IgD-negative memory B cell (primary cell): ENCODE data around the gene SPTLC3. TPM values are rescaled to one million over a fixed set of nuclear protein-coding genes. Genes with fewer than 3 reads are reported as not detected.

Experiments
- H3K27ac Mint-ChIP-seq, 3 donors: one replicate each; pipeline ENCODE4 v1.8.0; 2020 to 2022; ENCODE audit warnings: mild to moderate bottlenecking in 3 of 3, mixed read lengths in 3 of 3, moderate library complexity in 1 of 3
- H3K27me3 Mint-ChIP-seq: one replicate; pipeline ENCODE4 v1.8.0; 2021; ENCODE audit warnings: mixed read lengths
- H3K36me3 Mint-ChIP-seq: one replicate; pipeline ENCODE4 v1.8.0; 2020; ENCODE audit warnings: mild to moderate bottlenecking, mixed read lengths
- H3K4me1 Mint-ChIP-seq, 3 donors: one replicate each; pipeline ENCODE4 v1.8.0; 2020 to 2022; ENCODE audit warnings: mixed read lengths in 3 of 3, mild to moderate bottlenecking in 1 of 3
- H3K4me3 Mint-ChIP-seq, 4 donors: one replicate each; pipeline ENCODE4 v1.8.0; 2020 to 2022; ENCODE audit warnings: mild to moderate bottlenecking in 4 of 4, mixed read lengths in 4 of 4, moderate library complexity in 3 of 4
- H3K9me3 Mint-ChIP-seq, 3 donors: one replicate each; pipeline ENCODE4 v1.8.0; 2020 to 2021; ENCODE audit warnings: mixed read lengths in 3 of 3, mild to moderate bottlenecking in 1 of 3
- polyA plus RNA-seq: library from polyadenylated mRNA; unstranded; fragments of 300-500 nt; fragmentation: Illumina TruSeq; gene quantifications from one replicate; pipeline ENCODE4 v1.2.3, GENCODE V29; 2021

SPTLC3 gene
- polyA plus RNA-seq, 1 donor from 2014 or later = not detected

DNA sequence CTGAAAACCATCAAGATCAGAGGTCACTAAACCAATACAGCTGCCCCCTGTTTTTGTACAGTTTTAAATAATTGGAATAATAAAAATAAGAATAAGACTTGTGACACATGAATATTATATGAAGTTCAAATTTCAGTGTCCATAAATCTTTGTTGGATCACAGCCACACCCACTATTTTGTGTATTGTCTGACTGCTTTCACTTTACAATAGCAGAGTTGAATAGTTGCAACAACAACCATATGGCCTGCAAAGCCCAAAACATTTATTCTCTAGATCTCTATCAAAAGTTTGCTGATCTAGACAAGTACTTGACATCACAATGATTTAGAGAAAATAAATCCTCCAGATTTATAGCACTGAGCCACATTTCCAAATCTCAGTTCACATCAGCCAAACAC, 73.6 kb downstream of the SPTLC3 start:
- Mint-ChIP-seq H3K4me1 (no peaks in the 10 kb centered on the region), H3K9me3 (peaks cover 0 to 2% (median 0%) of the 10 kb centered on the region in 3 donors), H3K27ac (no peak overlapping the region), H3K27me3 (no peaks in the 10 kb centered on the region), H3K4me3 (no peak overlapping the region), H3K36me3 (no peaks in the 10 kb centered on the region)

DNA sequence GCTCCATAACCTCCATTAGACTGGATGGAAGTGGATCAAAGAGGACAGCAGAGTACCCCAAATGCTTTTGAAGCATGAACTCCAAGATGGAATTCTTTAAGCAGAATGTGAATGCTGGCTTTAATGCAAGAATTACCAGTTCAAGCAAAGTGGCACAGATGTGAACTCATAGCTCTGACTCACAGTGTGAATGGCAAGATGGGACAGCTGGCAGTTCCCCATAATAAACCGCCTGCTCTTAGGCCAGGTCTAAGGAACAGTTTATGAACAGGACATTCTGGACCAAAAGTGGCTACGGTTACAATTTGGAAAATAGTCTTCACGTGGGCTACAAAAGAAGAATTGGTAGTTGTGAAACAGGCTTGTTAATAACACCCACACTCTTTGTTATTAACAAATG, 76.5 kb downstream of the SPTLC3 start:
- Mint-ChIP-seq H3K36me3 (no peaks in the 10 kb centered on the region), H3K9me3 (peaks cover 0 to 2% (median 0%) of the 10 kb centered on the region in 3 donors), H3K27ac (no peak overlapping the region), H3K27me3 (no peaks in the 10 kb centered on the region), H3K4me1 (no peaks in the 10 kb centered on the region), H3K4me3 (no peak overlapping the region)

DNA sequence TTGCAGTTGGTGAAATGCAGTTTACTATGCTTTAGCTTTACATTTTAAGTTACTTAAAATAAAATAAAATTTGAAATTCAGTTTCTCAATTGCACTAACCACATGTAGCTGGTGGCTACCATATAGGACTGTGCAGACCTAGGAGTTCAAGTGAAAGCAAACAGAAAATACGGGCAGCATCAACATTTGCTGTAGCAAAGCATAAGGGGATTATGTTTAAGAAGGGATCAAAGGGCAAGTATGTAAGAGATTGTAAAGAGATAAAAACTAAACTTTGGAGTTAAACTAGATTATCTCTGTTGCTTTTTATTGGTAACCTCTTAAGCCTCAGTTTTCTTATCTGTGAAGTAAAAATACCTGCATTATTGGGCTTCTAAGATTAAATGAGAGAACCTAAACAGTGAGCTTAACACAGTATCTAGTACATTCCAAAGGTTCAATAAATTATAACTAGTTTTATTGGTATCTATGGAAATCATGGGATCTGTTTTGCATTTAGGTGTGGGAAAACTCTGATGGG, 81.2 kb downstream of the SPTLC3 start:
- Mint-ChIP-seq H3K27ac (no peak overlapping the region), H3K36me3 (no peaks in the 10 kb centered on the region), H3K27me3 (peaks cover 2% of the 10 kb centered on the region), H3K9me3 (peaks cover 0 to 2% (median 0%) of the 10 kb centered on the region in 3 donors), H3K4me1 (no peaks in the 10 kb centered on the region), H3K4me3 (no peak overlapping the region)

DNA sequence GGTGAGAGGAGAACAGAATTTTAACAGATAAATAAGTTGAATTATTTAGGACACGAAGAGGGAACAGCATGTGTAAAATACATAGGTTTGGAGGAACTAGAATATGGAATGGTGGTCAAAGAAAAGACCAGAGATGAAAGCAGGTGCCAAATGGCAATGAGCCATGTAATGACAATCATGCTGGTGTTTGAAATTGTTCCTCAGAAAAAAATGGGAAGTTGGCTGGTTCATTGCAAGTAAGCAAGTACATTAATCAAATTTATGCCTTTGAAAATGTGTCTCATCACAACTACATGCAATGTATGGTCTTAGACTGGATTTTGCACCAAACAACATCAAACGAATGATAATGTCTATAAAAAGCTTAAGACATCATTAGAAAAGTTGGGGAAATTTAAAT, 83.3 kb downstream of the SPTLC3 start:
- no peaks in the 10 kb centered on the region for H3K9me3 Mint-ChIP-seq
- H3K27me3 Mint-ChIP-seq = peaks cover 2% of the 10 kb centered on the region
- H3K4me1 Mint-ChIP-seq = no peaks in the 10 kb centered on the region
- no peak overlapping the region for H3K27ac Mint-ChIP-seq
- H3K4me3 Mint-ChIP-seq = no peak overlapping the region
- no peaks in the 10 kb centered on the region for H3K36me3 Mint-ChIP-seq

DNA sequence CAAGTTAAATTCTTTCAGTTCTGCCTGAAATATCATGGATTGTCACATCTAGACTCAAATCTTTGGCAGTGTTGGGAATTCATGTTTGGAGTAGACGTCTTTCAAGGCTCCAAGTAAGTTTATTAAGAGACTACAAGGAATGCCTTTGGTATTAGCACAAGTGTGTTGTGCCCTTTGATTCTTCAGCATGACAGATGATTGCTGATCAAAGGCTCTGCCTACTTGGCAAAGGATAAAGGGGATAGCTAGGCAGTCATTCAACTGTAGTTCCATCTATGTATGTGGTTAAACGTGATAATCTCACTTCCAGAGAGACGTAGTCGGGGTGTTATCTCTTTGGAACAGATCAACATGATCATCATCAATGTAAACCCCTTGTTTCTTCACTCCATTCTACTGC, 86.2 kb downstream of the SPTLC3 start:
- H3K36me3 Mint-ChIP-seq = no peaks in the 10 kb centered on the region
- H3K4me1 Mint-ChIP-seq = no peaks in the 10 kb centered on the region
- H3K27ac Mint-ChIP-seq = no peak overlapping the region
- H3K27me3 Mint-ChIP-seq = peaks cover 2% of the 10 kb centered on the region
- no peak overlapping the region for H3K4me3 Mint-ChIP-seq
- peaks cover 0 to 2% (median 0%) of the 10 kb centered on the region in 3 donors for H3K9me3 Mint-ChIP-seq

DNA sequence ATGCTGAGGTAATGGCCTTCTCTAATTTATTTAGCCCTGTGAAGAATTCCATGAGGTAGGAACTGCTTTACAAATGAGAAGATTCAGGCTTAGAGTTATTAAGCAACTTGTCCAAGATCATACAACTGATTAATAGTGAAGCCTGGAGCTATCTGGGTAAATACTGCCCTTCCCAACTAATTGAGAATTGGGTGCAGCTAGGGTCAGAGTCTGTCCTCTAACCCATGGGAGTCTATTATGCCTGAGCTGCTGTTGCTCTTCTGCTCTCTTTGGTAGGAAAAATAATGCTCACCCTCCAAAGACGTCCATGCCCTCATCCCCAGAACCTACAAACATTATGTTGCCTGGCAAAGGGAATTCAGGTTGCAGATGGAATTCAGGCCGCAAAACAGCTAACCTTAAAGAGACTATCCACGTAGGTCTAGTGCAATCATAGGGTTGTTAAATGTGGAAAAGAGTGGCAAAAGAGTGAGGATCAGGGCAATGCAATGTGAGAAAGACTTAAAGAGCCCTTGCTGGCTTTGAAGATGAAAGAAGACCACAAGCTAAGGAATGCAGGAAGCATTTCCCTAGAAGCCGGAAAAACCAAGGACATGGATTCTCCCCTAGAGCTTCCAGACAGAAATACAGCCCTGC, 90.1 kb downstream of the SPTLC3 start:
- Mint-ChIP-seq H3K36me3 (no peaks in the 10 kb centered on the region), H3K27ac (no peak overlapping the region), H3K9me3 (peaks cover 0 to 2% (median 0%) of the 10 kb centered on the region in 3 donors), H3K27me3 (peaks cover 2% of the 10 kb centered on the region), H3K4me3 (peak overlapping the region in 1 of 4 donors; percentile 25), H3K4me1 (no peaks in the 10 kb centered on the region)

DNA sequence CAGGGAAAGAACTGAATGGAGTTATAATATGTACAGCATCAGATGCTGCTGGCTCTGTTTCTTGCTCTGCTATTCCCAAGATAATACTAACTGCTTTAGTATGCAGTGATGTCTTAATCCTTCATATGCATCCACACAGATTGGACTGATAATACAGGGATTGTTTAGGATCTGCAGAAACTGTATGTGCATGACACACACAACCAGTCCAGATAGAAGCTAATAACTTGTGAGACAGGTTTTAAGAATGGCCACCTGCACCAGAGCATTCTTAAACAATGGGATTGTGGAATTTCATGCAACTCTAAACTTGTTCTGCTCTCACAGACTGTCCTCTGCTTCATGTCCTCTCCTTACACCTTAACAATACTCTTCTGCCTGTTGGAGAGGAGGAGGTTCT, 90.9 kb downstream of the SPTLC3 start:
- Mint-ChIP-seq H3K9me3 (peaks cover 0 to 2% (median 0%) of the 10 kb centered on the region in 3 donors), H3K4me3 (no peak overlapping the region), H3K36me3 (no peaks in the 10 kb centered on the region), H3K27me3 (no peaks in the 10 kb centered on the region), H3K4me1 (no peaks in the 10 kb centered on the region), H3K27ac (no peak overlapping the region)

DNA sequence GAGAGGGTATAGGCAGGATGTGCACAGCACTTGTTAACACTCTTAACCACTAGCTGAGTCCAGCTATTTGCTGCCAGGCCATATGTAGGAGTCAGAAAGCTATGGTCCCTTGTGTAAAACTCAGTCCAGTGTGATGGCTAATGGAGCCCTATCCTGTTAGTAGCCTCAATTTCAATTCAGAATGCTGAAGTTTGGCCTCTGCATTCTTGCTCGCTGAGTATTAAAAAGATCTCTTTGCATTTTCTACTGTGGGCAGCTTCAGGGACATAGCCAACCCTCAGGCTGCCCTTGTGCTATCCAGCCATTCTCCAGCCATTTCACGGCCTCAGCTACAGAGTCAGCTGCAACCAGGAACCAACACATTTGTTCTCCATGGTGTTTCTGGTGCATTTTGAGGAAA, 92.5 kb downstream of the SPTLC3 start:
- H3K4me1 Mint-ChIP-seq = no peaks in the 10 kb centered on the region
- H3K4me3 Mint-ChIP-seq = no peak overlapping the region
- H3K27me3 Mint-ChIP-seq = no peaks in the 10 kb centered on the region
- peaks cover 0 to 2% (median 0%) of the 10 kb centered on the region in 3 donors for H3K9me3 Mint-ChIP-seq
- H3K27ac Mint-ChIP-seq = no peak overlapping the region
- H3K36me3 Mint-ChIP-seq = no peaks in the 10 kb centered on the region

DNA sequence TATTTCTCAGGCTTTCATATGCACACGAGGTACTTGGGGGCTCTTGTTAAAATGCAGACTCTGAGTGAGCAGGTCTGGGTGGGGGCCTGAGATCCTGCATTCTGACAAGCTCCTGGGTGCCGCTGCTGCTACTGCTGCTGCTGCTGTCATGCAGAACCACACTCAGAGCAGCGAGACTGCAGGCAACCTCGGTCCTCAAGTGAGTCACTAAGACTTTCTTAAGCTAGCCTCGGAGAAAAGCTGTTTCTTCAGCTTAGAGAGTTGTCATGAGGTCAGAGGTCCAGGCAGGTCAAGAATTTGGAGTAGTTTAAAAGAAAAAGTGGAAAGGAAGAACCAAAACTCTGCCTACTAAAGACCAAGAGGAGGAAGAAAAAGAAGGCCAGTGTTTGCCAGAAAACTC, 92.9 kb downstream of the SPTLC3 start:
- H3K4me1 Mint-ChIP-seq = no peaks in the 10 kb centered on the region
- H3K4me3 Mint-ChIP-seq = no peak overlapping the region
- H3K27ac Mint-ChIP-seq = no peak overlapping the region
- peaks cover 0 to 2% (median 0%) of the 10 kb centered on the region in 3 donors for H3K9me3 Mint-ChIP-seq
- H3K36me3 Mint-ChIP-seq = no peaks in the 10 kb centered on the region
- no peaks in the 10 kb centered on the region for H3K27me3 Mint-ChIP-seq

DNA sequence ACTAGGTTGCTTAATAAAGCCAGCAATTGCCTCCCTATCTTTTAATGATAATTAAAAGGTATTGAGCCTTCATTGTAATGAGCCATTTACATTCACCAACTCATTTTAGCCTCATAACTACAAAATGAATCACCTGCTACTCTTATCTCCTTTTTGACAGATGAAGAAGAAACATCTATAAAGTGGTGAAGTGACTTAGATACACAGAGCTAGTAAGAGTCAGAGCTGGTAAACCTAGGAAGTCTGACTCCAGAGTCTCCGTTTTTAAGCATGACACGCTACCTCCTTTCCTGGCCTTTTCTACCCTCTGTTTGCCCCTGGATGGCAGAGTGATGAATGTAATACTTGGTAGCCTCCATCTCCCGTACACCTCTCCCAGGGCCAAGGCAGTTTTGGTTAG, 93.5 kb downstream of the SPTLC3 start:
- Mint-ChIP-seq H3K27me3 (peaks cover 2% of the 10 kb centered on the region), H3K27ac (no peak overlapping the region), H3K36me3 (no peaks in the 10 kb centered on the region), H3K9me3 (peaks cover 0 to 2% (median 0%) of the 10 kb centered on the region in 3 donors), H3K4me1 (no peaks in the 10 kb centered on the region), H3K4me3 (no peak overlapping the region)

DNA sequence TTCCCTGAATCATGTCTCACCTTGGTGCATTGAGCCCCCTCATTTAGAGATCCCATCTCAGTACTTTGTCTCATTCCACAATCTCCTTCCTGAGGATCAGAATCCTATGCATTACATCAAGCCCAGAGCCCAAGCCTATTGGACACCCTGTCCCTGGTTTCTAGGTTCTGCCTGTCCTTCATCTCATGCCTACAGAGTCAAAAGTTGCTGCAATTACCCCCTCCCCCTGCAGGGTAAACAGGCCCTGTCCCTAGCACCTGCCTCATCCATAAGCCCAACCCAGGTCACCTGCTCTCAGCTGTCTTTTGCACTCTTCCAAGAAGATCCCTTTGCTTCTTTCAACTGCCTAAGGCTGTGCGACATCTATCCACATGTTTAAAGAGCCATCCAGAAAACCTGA, 93.9 kb downstream of the SPTLC3 start:
- H3K27ac Mint-ChIP-seq = no peak overlapping the region
- H3K36me3 Mint-ChIP-seq = no peaks in the 10 kb centered on the region
- peaks cover 0 to 2% (median 0%) of the 10 kb centered on the region in 3 donors for H3K9me3 Mint-ChIP-seq
- H3K4me1 Mint-ChIP-seq = no peaks in the 10 kb centered on the region
- peaks cover 2% of the 10 kb centered on the region for H3K27me3 Mint-ChIP-seq
- no peak overlapping the region for H3K4me3 Mint-ChIP-seq

DNA sequence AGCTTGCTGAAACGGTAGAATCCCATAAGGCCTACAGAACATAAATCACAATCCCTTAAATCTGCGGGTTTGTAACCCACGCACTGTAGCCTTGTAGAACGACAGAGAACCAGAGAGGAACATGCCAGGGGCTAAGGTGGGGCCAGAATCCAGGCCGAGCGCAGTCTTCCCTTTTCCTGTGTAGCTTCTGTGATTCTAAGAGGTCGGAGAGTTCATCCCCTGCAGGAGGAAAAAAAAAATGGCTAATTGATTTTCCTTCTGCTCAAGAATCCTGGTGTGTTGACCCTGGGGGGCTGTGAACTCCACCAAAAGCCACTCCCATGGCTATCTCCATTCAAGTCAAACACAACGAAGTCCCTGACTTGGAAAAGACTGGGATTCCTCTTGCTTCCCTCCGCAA, 96.3 kb downstream of the SPTLC3 start:
- H3K9me3 Mint-ChIP-seq = no peaks in the 10 kb centered on the region
- H3K4me3 Mint-ChIP-seq = no peak overlapping the region
- no peaks in the 10 kb centered on the region for H3K4me1 Mint-ChIP-seq
- H3K27ac Mint-ChIP-seq = no peak overlapping the region
- no peaks in the 10 kb centered on the region for H3K36me3 Mint-ChIP-seq
- peaks cover 2% of the 10 kb centered on the region for H3K27me3 Mint-ChIP-seq

DNA sequence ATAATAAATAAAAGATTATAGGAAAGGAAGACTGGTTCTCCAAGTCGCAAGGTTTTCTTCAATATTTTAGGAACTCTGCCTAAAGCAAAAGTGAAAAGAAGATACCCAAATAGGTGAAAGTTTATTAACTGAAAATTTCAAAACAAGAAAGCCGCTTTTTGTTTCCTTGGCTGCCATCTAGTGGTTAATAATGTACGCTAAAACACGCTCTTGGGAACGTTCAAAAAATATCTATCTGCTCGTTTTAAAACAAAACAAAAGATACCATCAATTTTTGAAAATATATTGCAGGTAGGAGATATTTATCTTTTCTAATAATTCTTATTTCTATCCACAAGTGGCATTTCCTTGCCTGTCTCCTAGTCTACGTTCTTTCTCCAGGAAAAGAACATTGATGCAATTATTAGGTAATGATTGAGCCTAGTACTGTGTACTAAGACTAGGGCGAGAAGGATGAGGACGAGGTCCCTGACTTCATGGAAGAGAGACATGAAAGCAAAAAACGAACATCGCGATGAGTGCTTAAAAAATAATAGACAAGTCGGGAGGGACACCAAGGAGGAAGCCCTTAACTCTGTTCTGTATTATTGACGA, 97.2 kb downstream of the SPTLC3 start:
- no peak overlapping the region for H3K27ac Mint-ChIP-seq
- H3K4me1 Mint-ChIP-seq = no peaks in the 10 kb centered on the region
- H3K9me3 Mint-ChIP-seq = no peaks in the 10 kb centered on the region
- H3K4me3 Mint-ChIP-seq = no peak overlapping the region
- H3K27me3 Mint-ChIP-seq = peaks cover 2% of the 10 kb centered on the region
- H3K36me3 Mint-ChIP-seq = no peaks in the 10 kb centered on the region

DNA sequence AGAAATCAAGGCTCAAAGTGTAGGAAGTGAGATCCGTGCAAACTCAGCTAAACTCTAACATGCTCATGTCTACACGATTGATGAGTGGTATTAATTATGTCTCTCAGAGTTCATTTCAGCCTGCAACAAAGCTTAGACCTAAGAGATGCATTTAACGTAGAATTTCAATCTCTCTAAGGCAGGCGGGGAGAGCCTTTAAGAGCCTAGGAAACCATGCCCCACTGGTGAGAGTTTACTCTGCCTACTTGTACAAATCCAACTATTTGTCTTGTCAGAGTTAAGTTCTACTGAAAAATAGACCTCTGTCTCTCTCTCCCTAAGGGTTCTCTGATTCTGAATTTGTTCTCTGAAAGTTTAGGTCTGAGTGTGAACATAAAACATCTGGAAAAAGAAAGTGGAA, 100.9 kb downstream of the SPTLC3 start:
- H3K9me3 Mint-ChIP-seq = no peaks in the 10 kb centered on the region
- no peaks in the 10 kb centered on the region for H3K36me3 Mint-ChIP-seq
- H3K4me3 Mint-ChIP-seq = no peak overlapping the region
- H3K27me3 Mint-ChIP-seq = peaks cover 2% of the 10 kb centered on the region
- no peak overlapping the region for H3K27ac Mint-ChIP-seq
- H3K4me1 Mint-ChIP-seq = no peaks in the 10 kb centered on the region

DNA sequence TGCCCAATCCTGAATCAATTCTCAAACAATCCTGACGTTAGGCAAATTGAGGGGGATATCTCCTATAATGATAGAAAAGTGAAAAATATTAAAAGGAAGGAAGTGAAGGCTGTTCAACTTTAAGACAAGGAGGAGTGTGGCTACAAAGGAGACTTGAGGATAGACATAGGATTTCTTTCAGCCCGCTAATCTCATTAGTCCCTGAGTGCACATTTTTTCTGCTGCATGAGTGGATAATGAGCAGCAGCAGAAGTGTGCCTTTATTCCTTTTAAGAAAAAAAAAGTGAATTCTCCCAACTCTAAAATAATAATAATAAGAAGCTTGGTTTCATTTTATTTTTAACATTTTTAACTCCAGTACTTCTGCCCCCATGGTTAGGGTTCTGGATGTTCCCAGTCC, 102.0 kb downstream of the SPTLC3 start:
- no peaks in the 10 kb centered on the region for H3K4me1 Mint-ChIP-seq
- no peaks in the 10 kb centered on the region for H3K36me3 Mint-ChIP-seq
- peaks cover 2% of the 10 kb centered on the region for H3K27me3 Mint-ChIP-seq
- no peak overlapping the region for H3K27ac Mint-ChIP-seq
- H3K9me3 Mint-ChIP-seq = no peaks in the 10 kb centered on the region
- no peak overlapping the region for H3K4me3 Mint-ChIP-seq

DNA sequence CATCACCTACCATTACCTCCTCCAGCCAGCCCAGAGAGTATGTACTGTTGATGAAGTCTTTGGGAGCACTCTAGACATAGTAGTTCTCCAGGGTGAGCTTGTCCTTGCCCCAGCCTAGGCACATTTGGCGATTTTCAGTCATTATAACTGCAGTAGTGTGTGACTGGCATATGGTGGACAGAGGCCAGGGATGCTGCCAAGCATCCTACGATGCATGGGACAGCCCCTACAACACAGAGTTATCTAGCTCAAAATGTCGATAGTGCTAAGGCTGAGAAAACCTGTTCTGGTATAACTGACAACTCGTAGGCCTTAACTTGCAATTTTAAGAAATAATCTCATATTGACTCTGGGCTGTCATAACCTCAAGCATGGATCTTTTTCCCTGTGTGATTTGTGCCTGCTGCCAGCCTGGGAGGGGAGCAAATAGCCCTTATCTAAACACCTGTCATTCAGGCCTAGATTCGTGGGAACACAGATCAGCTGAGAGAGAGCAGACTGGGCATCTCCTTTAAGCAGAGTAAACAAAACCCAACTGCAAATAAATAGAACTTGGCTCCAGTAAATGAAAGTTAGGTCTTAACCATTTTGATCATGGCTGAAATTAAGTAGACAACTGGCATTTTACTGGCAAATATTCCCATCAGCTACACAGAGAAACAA, 102.6 kb downstream of the SPTLC3 start:
- peaks cover 2% of the 10 kb centered on the region for H3K27me3 Mint-ChIP-seq
- H3K4me3 Mint-ChIP-seq = no peak overlapping the region
- no peaks in the 10 kb centered on the region for H3K36me3 Mint-ChIP-seq
- H3K27ac Mint-ChIP-seq = no peak overlapping the region
- no peaks in the 10 kb centered on the region for H3K9me3 Mint-ChIP-seq
- H3K4me1 Mint-ChIP-seq = no peaks in the 10 kb centered on the region
